Measurements from ENCODE around the gene TRMT44.
A peak's percentile ranks its signal among the peaks of the same experiment; 100 is the strongest.

- TF ChIP-seq EZH2 (IDR thresholded peaks at IDR 0.05; ENCODE audit: borderline replicate concordance, insufficient read depth, low read depth, low read length, poor library complexity, severe bottlenecking): no peak
- TF ChIP-seq CTCF (IDR thresholded peaks at IDR 0.05): peak; percentile 89
These were observed 37.3 kb upstream of the TRMT44 start for GRCh38 chr4:8403173-8403753.
